GM12878 (cell line): ENCODE measurements around the gene CAP2. TPM values are rescaled to one million over a fixed set of nuclear protein-coding genes. Genes with fewer than 3 reads are reported as not detected.

ENCODE experiments used
- ATAC-seq: fragments of 200-7000 bp; cut with Tn5 transposase; 3 replicates; pipeline ENCODE4 v1.9.1; 2020; ENCODE audit warnings: mild to moderate bottlenecking, moderate library complexity
- BruUV-seq: library from RNA; stranded (reverse); fragments of 400-500 nt; replicated peaks from 2 replicates; lab custom pipeline; 2021; lab: Mats Ljungman, UMichigan
- CTCF ChIA-PET: fragments of 300-600 bp; sonication (Branson Sonifier 250); formaldehyde crosslinking; extraction: SDS; loops from one replicate; lab custom pipeline; 2021; ENCODE audit warnings: inconsistent platforms; lab: Yijun Ruan, JAX
- POLR2A ChIA-PET: fragments of 350-600 bp; formaldehyde crosslinking; extraction: SDS; loops from one replicate; lab custom pipeline; 2021; ENCODE audit warnings: inconsistent platforms; lab: Charles Lee
- RAD21 ChIA-PET: fragments of 300-600 bp; sonication (Branson Sonifier 250); formaldehyde crosslinking; loops from one replicate; lab custom pipeline; 2023; ENCODE audit warnings: antibody characterized with exemption; ENCODE audit not compliant: unreplicated experiment; lab: Charles Lee
- SMC1A ChIA-PET: fragments of 300-600 bp; sonication (Branson Sonifier 250); formaldehyde crosslinking; loops from one replicate; lab custom pipeline; 2023; ENCODE audit not compliant: unreplicated experiment, uncharacterized antibody; lab: Charles Lee
- DNase-seq: peaks from one replicate; pipeline ENCODE4 v3.0.0-alpha.2; 2011; ENCODE audit warnings: low read depth, low spot score
- FAIRE-seq: peaks from 3 replicates; lab custom pipeline; 2011; peaks lifted over from hg19 to GRCh38; lab: Jason Lieb, UNC
- H2AFZ ChIP-seq: 2 replicates; pipeline ENCODE4 v1.6.0; 2011; ENCODE audit warnings: low read depth, low read length, control low read depth; ENCODE audit not compliant: control insufficient read depth
- H3K27ac ChIP-seq: 2 replicates; pipeline ENCODE4 v1.5.1; 2011; ENCODE audit warnings: control low read depth; ENCODE audit not compliant: control insufficient read depth, insufficient read depth
- H3K27me3 ChIP-seq, 2 experiments: replicated peaks in 1 of 2; 2 replicates each; pipeline versions ENCODE4 v1.6.0 to v1.6.1; 2011; ENCODE audit warnings: low read length in 1 of 2; ENCODE audit not compliant: control insufficient read depth in 2 of 2, insufficient read depth in 2 of 2
- H3K36me3 ChIP-seq, 2 experiments: 2 replicates each; pipeline ENCODE4 v1.5.1; 2011; ENCODE audit warnings: low read length in 1 of 2; ENCODE audit not compliant: control insufficient read depth in 2 of 2, insufficient read depth in 2 of 2
- H3K4me1 ChIP-seq: 2 replicates; pipeline ENCODE4 v1.6.1; 2011; ENCODE audit warnings: mild to moderate bottlenecking, low read length, moderate library complexity, mixed read lengths; ENCODE audit not compliant: control insufficient read depth, insufficient read depth
- H3K4me2 ChIP-seq: 2 replicates; pipeline ENCODE4 v1.6.0; 2011; ENCODE audit warnings: control low read depth; ENCODE audit not compliant: control insufficient read depth, insufficient read depth
- H3K4me3 ChIP-seq: fragments of 200-600 bp; sonication (generic); 2 replicates; pipeline ENCODE4 v1.5.1; 2016
- H3K79me2 ChIP-seq: 2 replicates; pipeline ENCODE4 v1.6.0; 2011; ENCODE audit warnings: low read length; ENCODE audit not compliant: control insufficient read depth, insufficient read depth
- H3K9ac ChIP-seq: 2 replicates; pipeline ENCODE4 v1.8.0; 2011; ENCODE audit warnings: low read length, control low read depth, mixed read lengths; ENCODE audit not compliant: control insufficient read depth, insufficient read depth
- H3K9me3 ChIP-seq: replicated peaks from 3 replicates; pipeline ENCODE4 v1.5.1; 2011; ENCODE audit warnings: mild to moderate bottlenecking, low read length; ENCODE audit not compliant: control insufficient read depth, insufficient read depth
- H4K20me1 ChIP-seq: 2 replicates; pipeline ENCODE4 v1.6.0; 2011; ENCODE audit not compliant: control insufficient read depth, insufficient read depth
- CEBPB ChIP-seq, 2 experiments: fragments of 150-350 bp in 1 of 2; IDR thresholded peaks; 2 replicates each; pipeline ENCODE4 v1.6.1; 2012 to 2014; ENCODE audit warnings: low read depth in 2 of 2, low read length in 2 of 2, borderline replicate concordance in 1 of 2, inconsistent platforms in 1 of 2
- ESRRA ChIP-seq: IDR thresholded peaks from 2 replicates; pipeline ENCODE4 v1.6.1; 2012; ENCODE audit warnings: mild to moderate bottlenecking, low read length, improper control_type of control experiment
- GABPA ChIP-seq: IDR thresholded peaks from 2 replicates; pipeline ENCODE4 v1.6.1; 2014; ENCODE audit warnings: antibody characterized with exemption, low read depth, mild to moderate bottlenecking, inconsistent platforms
- MXI1 ChIP-seq: fragments of 150-350 bp; IDR thresholded peaks from 2 replicates; pipeline ENCODE4 v1.6.1; 2011; ENCODE audit warnings: low read depth, mild to moderate bottlenecking, inconsistent platforms, low read length, improper control_type of control experiment
- MYC ChIP-seq: IDR thresholded peaks from 2 replicates; pipeline ENCODE4 v1.6.1; 2011; ENCODE audit warnings: mild to moderate bottlenecking, low read length, moderate library complexity, inconsistent platforms; ENCODE audit not compliant: insufficient read depth, insufficient replicate concordance, insufficient read length, severe bottlenecking
- NFIC ChIP-seq: IDR thresholded peaks from 2 replicates; pipeline ENCODE4 v1.6.1; 2012; ENCODE audit warnings: low read depth, mild to moderate bottlenecking, inconsistent platforms, low read length, moderate library complexity
- POLR2AphosphoS2 ChIP-seq: IDR thresholded peaks from 2 replicates; pipeline ENCODE4 v1.6.1; 2011; ENCODE audit warnings: low read depth, mild to moderate bottlenecking, low read length, improper control_type of control experiment, moderate library complexity
- SMARCA5 ChIP-seq: fragments of 450-650 bp; IDR thresholded peaks from 2 replicates; pipeline ENCODE4 v1.6.1; 2017; ENCODE audit warnings: mild to moderate bottlenecking
- SUZ12 ChIP-seq: fragments of 200-600 bp; sonication (generic); IDR thresholded peaks from one replicate; pipeline ENCODE4 v1.6.1; 2018; ENCODE audit warnings: antibody characterized with exemption, mild to moderate bottlenecking; ENCODE audit not compliant: unreplicated experiment
- ZBED1 ChIP-seq: IDR thresholded peaks from 2 replicates; pipeline ENCODE4 v1.6.1; 2016; ENCODE audit warnings: borderline replicate concordance
- WGBS: methylation state at CpG from one replicate; pipeline ENCODE4 v1.1.6; 2016; ENCODE audit warnings: low lambda C conversion rate; ENCODE audit not compliant: insufficient replicate concordance, insufficient coverage; ENCODE audit errors: missing lambda C conversion rate; 5-methylcytosine and 5-hydroxymethylcytosine counted together
- in situ Hi-C: fragments of 300-500 bp; cut with MboI; formaldehyde crosslinking; loops from 9 replicates; pipeline ENCODE4 v1.14.3; 2018; ENCODE audit warnings: mixed read lengths
- intact Hi-C: fragments of 100-400 bp; cut with micrococcal nuclease; formaldehyde crosslinking; loops from one replicate; pipeline ENCODE4 v1.14.2; 2022; ENCODE audit not compliant: unreplicated experiment
- polyA plus RNA-seq, 11 experiments: library from polyadenylated mRNA; depleted of rRNA in 4 of 11; unstranded in 6 of 11; stranded (reverse) in 5 of 11; fragments of >200 nt; fragmentation: Nextera tagmentation in 4 of 11; fragmentation: Illumina TruSeq in 1 of 11; extraction: Ambion mirVana in 4 of 11; extraction: Trizol in 1 of 11; gene quantifications; 1 replicate in 1 of 11; 2 replicates in 10 of 11; pipeline versions ENCODE4 v1.2.1 to v1.2.3, GENCODE V29; 2011 to 2016; ENCODE audit warnings: inconsistent platforms in 2 of 11, missing spikeins in 2 of 11, low read depth in 1 of 11
- total RNA-seq, 4 experiments: library from RNA; depleted of rRNA in 3 of 4; stranded (reverse); fragments of >200 nt in 3 of 4; fragmentation: Illumina TruSeq in 1 of 4; extraction: Trizol in 1 of 4; gene quantifications; 2 replicates each; pipeline versions ENCODE4 v1.2.1 to v1.2.3, GENCODE V29; 2013 to 2021
- TF ChIP-seq, protein P1 (sequence below): IDR thresholded peaks from 2 replicates; pipeline ENCODE4 v1.6.1; 2012; ENCODE audit warnings: low read depth, low read length, improper control_type of control experiment

The CAP2 gene
- total and polyA plus RNA-seq, 10 of the 15 experiments (the other 5 are each of a cell fraction or from before 2014, with no cell fraction given) = 0.10 to 2.0 (median 0.15) TPM; not detected in 7

DNA sequence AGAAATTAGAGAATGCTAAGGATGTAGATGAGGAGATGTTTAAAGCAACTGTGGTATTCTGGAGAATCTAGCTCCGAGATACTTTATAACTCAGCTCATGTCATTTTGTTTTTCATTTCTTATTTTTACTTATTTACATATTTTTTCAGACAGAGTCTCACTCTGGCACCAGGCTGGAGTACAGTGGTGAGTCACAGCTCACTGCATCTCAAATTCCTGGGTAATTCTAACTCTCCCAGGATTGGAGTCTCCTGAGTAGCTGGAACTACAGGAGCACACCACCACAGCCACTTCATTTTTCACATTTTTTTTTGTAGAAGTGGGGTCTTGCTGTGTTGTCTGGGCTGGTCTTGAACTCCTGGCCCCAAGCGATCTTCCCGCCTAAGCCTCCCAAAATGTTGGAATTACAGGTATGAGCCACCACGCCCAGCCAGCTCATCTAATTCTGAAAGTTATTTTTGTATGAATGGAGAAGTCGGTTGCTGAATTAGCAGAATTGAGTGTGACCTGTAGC is 112.4 kb downstream of the CAP2 start:
- CTCF ChIA-PET = interaction anchor here (0.6 to 3.1 kb wide), 15 partner anchors 9 to 328 kb away, joined by 3 to 19 read pairs (median 4); no protein-coding TSS in a partner anchor
- POLR2A ChIA-PET = interaction anchor here (0.6 to 0.9 kb wide), 2 partner anchors 25 to 76 kb away, joined by 4 to 6 read pairs; no protein-coding TSS in a partner anchor
- WGBS = 24% methylated on average over 5 of the region's 5 CpGs
- Histone ChIP-seq H3K27me3 (no peaks in the 10 kb centered on the region), H3K4me1 (no peaks in the 10 kb centered on the region), H3K36me3 (no peaks in the 10 kb centered on the region), H3K9me3 (no peaks in the 10 kb centered on the region), H3K9ac (no peak overlapping the region), H2AFZ (no peak overlapping the region), H4K20me1 (no peaks in the 10 kb centered on the region), H3K79me2 (no peaks in the 10 kb centered on the region)
- SMC1A ChIA-PET = interaction anchor here (0.9 to 2.6 kb wide), 12 partner anchors 10 to 188 kb away, joined by 3 to 16 read pairs (median 4); no protein-coding TSS in a partner anchor
- intact Hi-C loops = no loop called here
- ATAC-seq = no peak
- no peak for TF ChIP-seq ESRRA
- TF ChIP-seq NFIC = no peak
- TF ChIP-seq SUZ12 = no peak
- TF ChIP-seq MXI1 = no peak
- TF ChIP-seq SMARCA5 = no peak
- no peak for TF ChIP-seq POLR2AphosphoS2
- TF ChIP-seq ZBED1 = no peak
- TF ChIP-seq MYC = no peak
- no peak for TF ChIP-seq CEBPB (IDR thresholded peaks at IDR 0.05; ENCODE audit: borderline replicate concordance in 1 of 2, low read depth in 2 of 2, low read length in 2 of 2)
- no peak for TF ChIP-seq GABPA
- TF ChIP-seq, protein P1, sequence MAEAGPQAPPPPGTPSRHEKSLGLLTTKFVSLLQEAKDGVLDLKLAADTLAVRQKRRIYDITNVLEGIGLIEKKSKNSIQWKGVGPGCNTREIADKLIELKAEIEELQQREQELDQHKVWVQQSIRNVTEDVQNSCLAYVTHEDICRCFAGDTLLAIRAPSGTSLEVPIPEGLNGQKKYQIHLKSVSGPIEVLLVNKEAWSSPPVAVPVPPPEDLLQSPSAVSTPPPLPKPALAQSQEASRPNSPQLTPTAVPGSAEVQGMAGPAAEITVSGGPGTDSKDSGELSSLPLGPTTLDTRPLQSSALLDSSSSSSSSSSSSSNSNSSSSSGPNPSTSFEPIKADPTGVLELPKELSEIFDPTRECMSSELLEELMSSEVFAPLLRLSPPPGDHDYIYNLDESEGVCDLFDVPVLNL = no peak
- TF ChIP-seq, all 136 proteins: peak for 0
- in situ Hi-C loops = no loop called here
- Histone ChIP-seq H3K27ac (no peak overlapping the region), H3K4me3 (no peak overlapping the region), H3K4me2 (no peak overlapping the region)
- DNase-seq (no peak), FAIRE-seq (no peak)
- no TSS peak for BruUV-seq
- RAD21 ChIA-PET = interaction anchor here (0.9 to 2.6 kb wide), 3 partner anchors 15 to 78 kb away, joined by 3 to 9 read pairs (median 3); no protein-coding TSS in a partner anchor
